Stimulated activated CD4-positive, alpha-beta T cell treated with anti-CD3 and anti-CD28 coated beads, Interleukin-1b, Interleukin-23, amount 100 ng/mL, for 48 hours (primary cell): Measurements from ENCODE around the gene NUP43.
"Not testable (repeated sequence)": the region's sequence is repeated elsewhere in the genome, so short reads cannot be mapped to it uniquely, and the experiment has no call there.

ENCODE experiments used
- DNase-seq: peaks from one replicate; pipeline ENCODE4 v3.0.0-alpha.2; 2020

Gene NUP43

GRCh38 chr6:149683256-149683859 is 63.0 kb downstream of the NUP43 start:
- no peak for DNase-seq

- DNase-seq = not testable (repeated sequence)
These were observed 64.5 kb downstream of the NUP43 start for GRCh38 chr6:149681845-149682244.

- no peak for DNase-seq
These were observed 65.1 kb downstream of the NUP43 start for GRCh38 chr6:149681209-149681608.

GRCh38 chr6:149680503-149680902 is 65.8 kb downstream of the NUP43 start:
- no peak for DNase-seq
